ENCODE results near the gene SLC22A23. TPM values are rescaled to one million over a fixed set of nuclear protein-coding genes. Genes with fewer than 3 reads are reported as not detected.

The SLC22A23 gene
- total and polyA plus RNA-seq, 2 of the 4 experiments (the other 2 are of a cell fraction) = 0.72 to 1.6 TPM

DNA sequence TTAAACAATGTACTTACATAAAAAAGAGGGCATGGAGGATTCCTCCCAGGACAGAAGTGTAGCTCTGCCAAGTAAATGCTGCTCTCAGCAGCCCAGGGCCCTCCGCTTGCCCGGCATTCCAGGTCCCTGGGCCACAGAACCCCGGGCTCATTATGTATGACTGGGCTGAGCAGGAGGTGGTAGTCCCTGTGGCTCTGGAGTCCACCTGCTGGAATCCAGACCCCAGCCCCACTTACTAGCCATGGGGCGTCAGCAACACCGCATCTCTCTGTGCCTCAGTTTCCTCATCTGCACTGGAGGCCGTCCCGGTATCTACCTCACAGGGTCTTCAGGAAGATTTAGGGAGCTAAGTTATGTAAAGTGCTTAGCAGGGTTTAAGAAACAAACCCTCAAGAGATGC is 142.7 kb downstream of the SLC22A23 start (continued):
- TF ChIP-seq ELK1 (IDR thresholded peaks at IDR 0.05; ENCODE audit: borderline replicate concordance, low read depth, low read length) (no peak), USF2 (IDR thresholded peaks at IDR 0.05; ENCODE audit: low read depth, low read length) (no peak)

GRCh38 chr6:3312604-3313231 is 144.1 kb downstream of the SLC22A23 start:
- H3K9me3 ChIP-seq (ENCODE audit: control insufficient read depth, insufficient read depth, low read length) = no peaks in the 10 kb centered on the region; the same call in 1 of the 2 replicates
- H3K18ac ChIP-seq (ENCODE audit: low read depth, low read length) = no peak overlapping the region
- H3K23ac ChIP-seq (ENCODE audit: low read depth, low read length) = no peak overlapping the region
- H2BK15ac ChIP-seq (ENCODE audit: low read depth, low read length) = no peak overlapping the region
- no peak overlapping the region for H2BK20ac ChIP-seq (ENCODE audit: low read depth, low read length)
- ATAC-seq (ENCODE audit: low read depth) (no peak), DNase-seq (no peak)
- TF ChIP-seq POLR2A (IDR thresholded peaks at IDR 0.05; ENCODE audit: low read depth, low read length) (no peak), CEBPB (IDR thresholded peaks at IDR 0.05; ENCODE audit: low read depth, low read length) (no peak), RFX5 (IDR thresholded peaks at IDR 0.05; ENCODE audit: low read depth, low read length) (no peak), RAD21 (IDR thresholded peaks at IDR 0.05; ENCODE audit: low read length) (no peak), CHD1 (IDR thresholded peaks at IDR 0.05; ENCODE audit: low read depth, low read length) (no peak), MXI1 (IDR thresholded peaks at IDR 0.05; ENCODE audit: borderline replicate concordance, low read depth, low read length) (no peak), RCOR1 (IDR thresholded peaks at IDR 0.05; ENCODE audit: insufficient replicate concordance, low read length) (no peak), FOS (IDR thresholded peaks at IDR 0.05; ENCODE audit: low read depth, low read length) (no peak), SMC3 (IDR thresholded peaks at IDR 0.05; ENCODE audit: low read depth, low read length) (no peak), ELK1 (IDR thresholded peaks at IDR 0.05; ENCODE audit: borderline replicate concordance, low read depth, low read length) (no peak)
- no peak overlapping the region for H3K56ac ChIP-seq (ENCODE audit: extremely low read depth, insufficient read depth, low read length)
- no peak overlapping the region for H2AK9ac ChIP-seq (replicated peaks; ENCODE audit: low read depth, low read length, poor library complexity)
- H2AFZ ChIP-seq (replicated peaks; ENCODE audit: low read length, poor library complexity) = no peak overlapping the region
- H3K4ac ChIP-seq (ENCODE audit: low read depth, low read length) = no peak overlapping the region
- H3K27me3 ChIP-seq (ENCODE audit: control insufficient read depth, insufficient read depth, low read length) = peaks cover 40% of the 10 kb centered on the region
- ChIA-PET CTCF (no interaction called here), POLR2A (ENCODE audit: unreplicated experiment) (no interaction called here)
- no peaks in the 10 kb centered on the region for H4K20me1 ChIP-seq (ENCODE audit: insufficient read depth, low read length)
- 0 out of 2 replicates have a peak, but pooled peaks cover 2% of the 10 kb centered on the region for H3K9me1 ChIP-seq (ENCODE audit: insufficient read depth, low read length)
- BruUV-seq (replicated peaks) = no TSS peak
- no peaks in the 10 kb centered on the region for H3K79me1 ChIP-seq (ENCODE audit: low read depth in 1 of 2, low read length in 2 of 2)
- intact Hi-C loops (cut with micrococcal nuclease) (no loop called here), in situ Hi-C loops (cut with MboI; ENCODE audit: low sequenced_read_pairs) (no loop called here), dilution Hi-C loops (cut with HindIII; ENCODE audit: low sequenced_read_pairs, unreplicated experiment) (no loop called here)
- no peak overlapping the region for H4K8ac ChIP-seq (ENCODE audit: low read depth in 2 of 2, low read length in 2 of 2)
- H3K4me1 ChIP-seq (ENCODE audit: control insufficient read depth, insufficient read depth, low read length) = no peaks in the 10 kb centered on the region
- no peak overlapping the region for H3K27ac ChIP-seq (ENCODE audit: insufficient read depth, low read length)
- no peak overlapping the region for H2BK5ac ChIP-seq (ENCODE audit: low read depth, low read length, poor library complexity, severe bottlenecking)
- H3K4me2 ChIP-seq (ENCODE audit: low read depth, low read length) = no peak overlapping the region
- no peak overlapping the region for H3K14ac ChIP-seq (replicated peaks; ENCODE audit: low read depth, low read length)
- H2AK5ac ChIP-seq (ENCODE audit: low read depth, low read length) = no peak overlapping the region
- H4K5ac ChIP-seq (ENCODE audit: low read depth, low read length) = no peak overlapping the region
- H3K36me3 ChIP-seq (ENCODE audit: control insufficient read depth, insufficient read depth, low read length) = no peaks in the 10 kb centered on the region
- no peak overlapping the region for H2BK120ac ChIP-seq (ENCODE audit: low read depth, low read length)
- H4K91ac ChIP-seq (ENCODE audit: insufficient read depth, low read depth, low read length) = no peak overlapping the region
- WGBS, 2 experiments (ENCODE audit: extremely low coverage in 2 of 2, insufficient read length in 1 of 2) = 40% methylated on average over 2 of the region's 11 CpGs; no CpG with 5 or more reads in 1 of the 2 experiments
- no peak overlapping the region for H3K9ac ChIP-seq (ENCODE audit: low read depth, low read length)
- H3K4me3 ChIP-seq (ENCODE audit: insufficient read depth, low read depth, low read length) = no peak overlapping the region
